Uterus (tissue), 4 donors: ENCODE results near the gene ANKRA2. TPM values are rescaled to one million over a fixed set of nuclear protein-coding genes. Genes with fewer than 3 reads are reported as not detected.

Experiments
- DNase-seq, 2 donors: peaks; one replicate each; pipeline ENCODE4 v3.0.0-alpha.2; 2019 to 2020
- H3K27ac ChIP-seq, 2 donors: fragments of 200-600 bp; sonication (generic); 1 replicate in 1 of 2; 2 replicates in 1 of 2; pipeline ENCODE4 v1.5.1; 2016 to 2018
- H3K27me3 ChIP-seq, 2 donors: fragments of 200-600 bp; sonication (generic); one replicate each; pipeline ENCODE4 v1.5.1; 2018 to 2019; ENCODE audit warnings: control low read depth in 1 of 2
- H3K36me3 ChIP-seq, 2 donors: fragments of 200-600 bp; sonication (generic); one replicate each; pipeline ENCODE4 v1.5.1; 2019; ENCODE audit warnings: control low read depth in 1 of 2
- H3K4me1 ChIP-seq, 2 donors: fragments of 200-600 bp; sonication (generic); one replicate each; pipeline ENCODE4 v1.5.1; 2018 to 2019; ENCODE audit warnings: control low read depth in 1 of 2
- H3K4me3 ChIP-seq, 2 donors: fragments of 200-600 bp; sonication (generic); 1 replicate in 1 of 2; 2 replicates in 1 of 2; pipeline ENCODE4 v1.5.1; 2018 to 2019; ENCODE audit warnings: mild to moderate bottlenecking in 1 of 2
- H3K9me3 ChIP-seq, 2 donors: fragments of 200-600 bp; sonication (generic); one replicate each; pipeline ENCODE4 v1.5.1; 2019; ENCODE audit warnings: control low read depth in 1 of 2
- CTCF ChIP-seq, 4 experiments: fragments of 200-600 bp in 2 of 4; fragments of 450-650 bp in 2 of 4; sonication (generic) in 2 of 4; IDR thresholded peaks; one replicate each; pipeline ENCODE4 v1.5.1; 2016 to 2019; ENCODE audit warnings: antibody characterized with exemption in 4 of 4, mild to moderate bottlenecking in 2 of 4, moderate library complexity in 1 of 4
- POLR2A ChIP-seq, 2 donors: fragments of 450-650 bp; IDR thresholded peaks; one replicate each; pipeline ENCODE4 v1.6.1; 2016; ENCODE audit warnings: antibody characterized with exemption in 2 of 2, mild to moderate bottlenecking in 1 of 2, moderate library complexity in 1 of 2
- intact Hi-C: fragments of 100-400 bp; cut with DNase I; formaldehyde crosslinking; loops from one replicate; pipeline ENCODE4 v1.15.1; 2023; ENCODE audit warnings: low total_unique reads
- total RNA-seq, 4 donors: library from RNA; depleted of rRNA in 3 of 4; stranded (reverse); fragments of >200 nt in 3 of 4; gene quantifications; one replicate each; pipeline versions ENCODE4 v1.1.0 to v1.2.4, GENCODE V29; 2014 to 2023
- donor health status: DM: yes; HTN: yes; CAD: no.

ANKRA2 gene
- total RNA-seq, 4 donors from 2014 or later, result 29.4 to 99.9 (median 45.8) TPM

DNA sequence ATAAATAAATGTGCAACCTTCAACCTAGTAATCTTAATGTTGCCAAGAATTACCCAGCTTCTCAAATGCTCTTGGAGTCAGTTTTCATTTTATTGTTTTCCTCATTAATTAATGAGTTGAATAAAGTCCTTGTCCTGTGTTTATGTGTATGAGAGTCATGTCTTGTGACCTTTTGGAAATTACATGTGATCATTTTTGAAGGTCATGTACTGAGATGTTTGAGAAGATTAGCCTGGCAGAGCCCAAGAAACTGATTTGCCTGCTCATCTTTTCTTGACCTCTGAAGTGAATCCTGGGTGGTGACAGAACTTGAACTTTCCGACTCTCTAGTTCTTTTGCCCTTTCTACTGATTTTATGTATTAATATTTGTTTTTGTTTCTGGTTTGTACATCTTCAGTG is 15.4 kb downstream of the ANKRA2 start:
- no peaks in the 10 kb centered on the region for H3K27me3 ChIP-seq
- H3K36me3 ChIP-seq, result no peaks in the 10 kb centered on the region
- TF ChIP-seq POLR2A (IDR thresholded peaks at IDR 0.05) (no peak), CTCF (IDR thresholded peaks at IDR 0.05) (no peak)
- DNase-seq, result no peak
- H3K9me3 ChIP-seq, result no peaks in the 10 kb centered on the region
- H3K4me3 ChIP-seq, result no peak overlapping the region
- no peak overlapping the region for H3K27ac ChIP-seq
- H3K4me1 ChIP-seq, result no peaks in the 10 kb centered on the region
- intact Hi-C loops, result no loop called here

GRCh38 chr5:73545403-73545779 is 20.0 kb downstream of the ANKRA2 start:
- DNase-seq, result no peak
- no peaks in the 10 kb centered on the region for H3K36me3 ChIP-seq
- H3K4me1 ChIP-seq, result no peaks in the 10 kb centered on the region
- no peaks in the 10 kb centered on the region for H3K27me3 ChIP-seq
- TF ChIP-seq CTCF (IDR thresholded peaks at IDR 0.05), result no peak
- TF ChIP-seq POLR2A (IDR thresholded peaks at IDR 0.05), result no peak
- no peaks in the 10 kb centered on the region for H3K9me3 ChIP-seq
- H3K4me3 ChIP-seq, result no peak overlapping the region
- intact Hi-C loops, result no loop called here
- H3K27ac ChIP-seq, result no peak overlapping the region

DNA sequence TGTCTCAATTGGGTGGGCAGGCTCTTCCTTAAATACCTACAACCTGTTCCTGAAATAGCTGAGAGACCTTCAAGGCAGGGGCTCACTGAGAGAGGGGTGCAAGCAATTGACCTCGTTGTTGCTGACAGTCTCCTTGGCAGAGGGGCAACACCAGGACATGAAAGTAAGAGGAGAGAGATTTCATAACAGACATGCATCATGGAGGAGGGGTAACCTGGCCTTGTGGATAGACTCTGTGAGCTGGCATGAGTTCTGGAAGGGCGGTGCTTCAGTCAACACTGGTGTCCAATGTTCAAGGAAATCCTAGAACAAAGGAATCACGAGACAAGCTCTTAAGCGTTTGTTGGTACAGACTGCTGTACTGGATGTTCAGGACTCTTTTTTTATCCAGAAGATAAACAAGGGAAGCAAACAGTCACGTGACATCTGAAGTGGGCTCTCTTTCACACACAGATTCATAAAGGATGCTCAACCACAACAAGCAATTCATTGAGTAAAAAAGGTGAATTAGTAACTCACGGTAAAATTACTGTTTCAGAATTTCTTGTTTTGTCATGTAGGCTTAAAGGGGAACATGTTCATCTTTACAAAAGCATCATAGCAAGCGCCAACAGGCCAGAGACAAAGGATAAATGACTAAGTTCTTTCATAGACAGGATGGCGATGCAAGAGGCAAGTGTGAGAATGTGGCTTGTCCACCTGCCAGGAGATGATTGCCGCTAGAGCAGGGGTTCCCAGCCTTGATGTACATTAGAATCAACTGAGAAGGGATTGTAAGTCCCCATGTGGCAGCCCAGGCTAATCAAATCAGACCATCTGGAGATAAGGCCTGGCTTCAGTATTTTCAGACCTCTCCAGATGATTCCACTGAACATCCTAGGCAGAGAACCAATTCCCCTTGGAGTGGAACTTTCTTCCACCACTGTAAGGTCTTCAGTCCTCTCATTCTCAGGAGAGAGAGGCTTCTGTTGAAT is 20.7 kb downstream of the ANKRA2 start:
- no peaks in the 10 kb centered on the region for H3K9me3 ChIP-seq
- intact Hi-C loops, result no loop called here
- no peaks in the 10 kb centered on the region for H3K4me1 ChIP-seq
- H3K36me3 ChIP-seq, result no peaks in the 10 kb centered on the region
- no peak for TF ChIP-seq POLR2A (IDR thresholded peaks at IDR 0.05)
- no peak for TF ChIP-seq CTCF (IDR thresholded peaks at IDR 0.05)
- H3K4me3 ChIP-seq, result no peak overlapping the region
- H3K27ac ChIP-seq, result no peak overlapping the region
- DNase-seq, result peak in 1 of 2 donors; percentile 15
- no peaks in the 10 kb centered on the region for H3K27me3 ChIP-seq

GRCh38 chr5:73542020-73542419 is 23.4 kb downstream of the ANKRA2 start:
- Histone ChIP-seq H3K27ac (no peak overlapping the region), H3K4me1 (no peaks in the 10 kb centered on the region), H3K4me3 (no peak overlapping the region), H3K36me3 (no peaks in the 10 kb centered on the region), H3K9me3 (no peaks in the 10 kb centered on the region), H3K27me3 (no peaks in the 10 kb centered on the region)
- intact Hi-C loops, result no loop called here
- no peak for DNase-seq
- TF ChIP-seq CTCF (IDR thresholded peaks at IDR 0.05), result no peak
- no peak for TF ChIP-seq POLR2A (IDR thresholded peaks at IDR 0.05)

DNA sequence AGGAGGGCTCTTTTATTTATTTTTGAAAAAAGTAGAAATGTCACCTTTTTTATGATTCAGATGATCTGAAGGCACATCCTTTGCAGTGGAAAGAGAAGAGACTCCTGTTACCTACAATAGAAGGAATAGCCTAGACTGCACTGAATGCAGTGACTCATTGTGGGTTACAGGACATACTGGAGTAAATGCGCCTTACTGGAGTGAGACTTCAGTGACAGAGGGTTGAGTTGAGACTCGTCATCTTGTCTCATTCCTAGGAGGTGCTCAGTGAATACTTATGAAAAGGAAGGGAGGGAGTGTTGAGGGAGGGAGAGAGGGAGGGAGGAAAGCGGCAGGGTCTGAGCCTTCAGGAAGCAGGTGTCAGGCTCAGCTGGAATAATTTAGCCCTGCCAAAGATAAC is 25.2 kb downstream of the ANKRA2 start:
- Histone ChIP-seq H3K4me1 (no peaks in the 10 kb centered on the region), H3K27ac (no peak overlapping the region), H3K36me3 (no peaks in the 10 kb centered on the region), H3K4me3 (no peak overlapping the region), H3K27me3 (no peaks in the 10 kb centered on the region), H3K9me3 (no peaks in the 10 kb centered on the region)
- intact Hi-C loops, result no loop called here
- no peak for DNase-seq
- TF ChIP-seq CTCF (IDR thresholded peaks at IDR 0.05) (no peak), POLR2A (IDR thresholded peaks at IDR 0.05) (no peak)
